Skeletal muscle tissue (tissue), 4 donors: ENCODE measurements around the gene GORAB. TPM values are rescaled to one million over a fixed set of nuclear protein-coding genes. Genes with fewer than 3 reads are reported as not detected.

Source experiments
- H3K27ac ChIP-seq: one replicate; pipeline ENCODE4 v1.7.0; 2013; ENCODE audit warnings: mild to moderate bottlenecking, low read depth, low read length, inconsistent platforms
- H3K27me3 ChIP-seq, 3 donors: one replicate each; pipeline ENCODE4 v1.7.0; 2013; ENCODE audit warnings: low read length in 3 of 3; ENCODE audit not compliant: control insufficient read depth in 3 of 3, insufficient read depth in 3 of 3
- H3K36me3 ChIP-seq, 3 donors: one replicate each; pipeline ENCODE4 v1.7.0; 2013; ENCODE audit warnings: low read length in 3 of 3; ENCODE audit not compliant: control insufficient read depth in 3 of 3, insufficient read depth in 3 of 3
- H3K4me1 ChIP-seq, 3 donors: one replicate each; pipeline ENCODE4 v1.7.0; 2013; ENCODE audit warnings: low read length in 3 of 3, mild to moderate bottlenecking in 3 of 3; ENCODE audit not compliant: control insufficient read depth in 3 of 3, insufficient read depth in 3 of 3
- H3K4me3 ChIP-seq, 3 donors: one replicate each; pipeline ENCODE4 v1.7.0; 2013; ENCODE audit warnings: low read length in 3 of 3
- H3K9ac ChIP-seq, 3 donors: one replicate each; pipeline ENCODE4 v1.7.0; 2013; ENCODE audit warnings: low read length in 3 of 3, mild to moderate bottlenecking in 3 of 3, moderate library complexity in 2 of 3, low read depth in 1 of 3
- H3K9me3 ChIP-seq, 3 donors: one replicate each; pipeline ENCODE4 v1.7.0; 2013; ENCODE audit warnings: low read length in 3 of 3; ENCODE audit not compliant: control insufficient read depth in 3 of 3
- total RNA-seq: library from RNA; depleted of rRNA; stranded (reverse); fragments of >200 nt; gene quantifications from one replicate; pipeline ENCODE4 v1.2.3, GENCODE V29; 2014
- donor health status: Osteomylitis.

GORAB gene
- total RNA-seq, 1 donor from 2014 or later: 9.4 TPM

DNA sequence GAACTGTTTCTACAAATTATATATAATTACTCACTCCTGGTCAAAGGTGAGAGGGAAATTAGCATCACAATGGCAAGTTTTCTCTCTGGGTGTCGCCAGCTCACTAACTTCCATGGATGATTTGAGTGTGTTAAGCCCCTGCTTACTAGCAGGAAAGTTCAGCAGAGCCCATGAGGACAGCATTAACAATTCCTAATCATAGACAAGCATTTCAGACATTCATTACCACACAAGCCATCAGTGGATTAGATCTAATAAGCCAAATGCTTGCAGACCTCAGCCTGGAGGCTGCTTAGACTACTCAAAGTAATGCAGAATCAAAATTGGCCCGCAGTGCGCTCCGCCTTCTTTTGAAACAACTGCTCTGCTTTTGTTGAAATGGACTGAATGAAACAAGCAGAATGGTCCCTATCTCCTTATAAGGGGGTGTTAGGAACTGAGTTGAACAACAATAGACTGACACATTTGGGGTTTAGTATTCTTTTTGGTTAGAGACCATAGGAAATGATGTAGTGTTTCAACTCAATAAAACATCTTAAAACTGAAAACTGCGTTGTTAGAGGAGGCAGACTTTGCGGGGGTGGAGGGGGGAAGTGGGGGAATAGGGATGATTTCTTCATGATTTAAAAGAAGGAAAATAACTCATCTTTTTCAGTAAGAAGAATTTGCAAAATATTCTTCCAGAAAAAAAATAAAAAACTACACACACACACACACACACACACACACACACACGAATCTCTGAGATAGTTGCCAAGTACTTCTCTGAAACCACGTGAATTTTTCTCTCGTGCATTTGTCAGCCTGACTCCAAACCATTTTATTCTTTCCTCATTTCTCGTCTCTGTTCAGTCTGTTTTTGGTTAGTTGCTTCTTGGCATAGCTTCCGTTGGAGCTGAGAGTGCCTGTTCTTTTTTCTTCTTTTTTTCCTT, 54.6 kb downstream of the GORAB start:
- Histone ChIP-seq H3K9ac (peak overlapping the region in 1 of 3 donors; percentile 28), H3K9me3 (no peaks in the 10 kb centered on the region), H3K27ac (peak overlapping the region; percentile 61), H3K36me3 (no peaks in the 10 kb centered on the region), H3K27me3 (no peaks in the 10 kb centered on the region), H3K4me3 (peak overlapping the region in 1 of 3 donors; percentile 57), H3K4me1 (peaks cover 0 to 3% (median 0%) of the 10 kb centered on the region in 3 donors)

DNA sequence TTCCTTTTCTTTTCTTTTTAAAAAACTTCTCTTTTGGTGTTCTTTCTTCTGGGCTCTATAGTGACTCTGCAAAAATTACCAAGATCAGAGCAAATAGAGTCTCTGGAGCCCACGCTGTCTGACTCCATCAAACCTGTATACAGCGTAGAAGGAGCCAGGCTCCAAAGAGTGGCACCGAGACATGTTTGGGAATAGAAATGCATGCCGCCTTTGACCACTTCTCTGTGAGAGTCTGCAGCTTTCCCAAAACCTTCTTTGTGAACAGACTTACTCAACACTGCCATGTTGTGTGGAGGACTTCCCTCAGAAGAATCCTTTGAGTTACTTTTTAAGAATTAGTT, 55.3 kb downstream of the GORAB start:
- peak overlapping the region; percentile 61 for H3K27ac ChIP-seq
- H3K4me3 ChIP-seq: peak overlapping the region; percentile 1 to 57 (median 22)
- H3K4me1 ChIP-seq: peaks cover 0 to 3% (median 0%) of the 10 kb centered on the region in 3 donors
- no peaks in the 10 kb centered on the region for H3K27me3 ChIP-seq
- peak overlapping the region in 1 of 3 donors; percentile 37 for H3K9ac ChIP-seq
- no peaks in the 10 kb centered on the region for H3K36me3 ChIP-seq
- H3K9me3 ChIP-seq: no peaks in the 10 kb centered on the region

DNA sequence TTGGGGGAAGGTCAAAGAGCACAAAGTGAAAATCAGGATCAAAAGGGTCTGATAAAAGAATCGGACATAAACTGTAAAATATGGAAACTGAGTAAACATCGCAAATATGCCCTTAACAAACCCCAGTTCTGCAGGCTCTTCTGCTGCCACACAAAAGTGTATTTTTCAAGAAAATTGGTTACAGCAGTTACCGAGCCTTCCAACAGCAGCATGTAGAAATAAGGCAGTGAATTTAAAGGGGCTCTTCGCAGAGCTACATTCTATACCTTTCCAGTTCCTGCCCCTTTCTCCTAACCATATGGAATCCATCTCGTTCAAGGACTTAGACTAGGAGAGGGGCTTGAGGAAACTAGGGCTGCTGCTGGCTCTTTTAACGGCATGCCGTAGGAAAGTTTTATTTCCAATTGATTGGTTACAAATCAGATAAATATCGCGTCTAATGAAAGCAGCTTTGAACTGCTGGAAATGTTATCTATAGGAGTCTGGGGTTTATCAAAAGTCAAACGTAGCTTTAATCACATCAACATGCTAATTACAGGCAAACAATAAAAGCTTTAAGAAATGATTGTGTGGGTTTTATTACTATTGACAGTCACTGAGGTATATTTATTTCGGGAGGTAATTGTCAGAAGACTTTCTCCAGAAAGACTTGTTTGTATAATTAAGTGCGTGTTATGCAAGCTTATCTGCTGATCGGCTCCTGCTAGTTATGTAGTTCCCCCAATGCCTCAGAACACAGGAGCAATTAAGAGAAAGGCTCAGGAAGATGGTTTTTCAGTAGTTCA, 59.1 kb downstream of the GORAB start:
- no peak overlapping the region for H3K9ac ChIP-seq
- peaks cover 6 to 12% (median 8%) of the 10 kb centered on the region in 3 donors for H3K4me1 ChIP-seq
- no peaks in the 10 kb centered on the region for H3K27me3 ChIP-seq
- H3K4me3 ChIP-seq: no peak overlapping the region
- no peaks in the 10 kb centered on the region for H3K36me3 ChIP-seq
- H3K9me3 ChIP-seq: no peaks in the 10 kb centered on the region
- H3K27ac ChIP-seq: no peak overlapping the region

DNA sequence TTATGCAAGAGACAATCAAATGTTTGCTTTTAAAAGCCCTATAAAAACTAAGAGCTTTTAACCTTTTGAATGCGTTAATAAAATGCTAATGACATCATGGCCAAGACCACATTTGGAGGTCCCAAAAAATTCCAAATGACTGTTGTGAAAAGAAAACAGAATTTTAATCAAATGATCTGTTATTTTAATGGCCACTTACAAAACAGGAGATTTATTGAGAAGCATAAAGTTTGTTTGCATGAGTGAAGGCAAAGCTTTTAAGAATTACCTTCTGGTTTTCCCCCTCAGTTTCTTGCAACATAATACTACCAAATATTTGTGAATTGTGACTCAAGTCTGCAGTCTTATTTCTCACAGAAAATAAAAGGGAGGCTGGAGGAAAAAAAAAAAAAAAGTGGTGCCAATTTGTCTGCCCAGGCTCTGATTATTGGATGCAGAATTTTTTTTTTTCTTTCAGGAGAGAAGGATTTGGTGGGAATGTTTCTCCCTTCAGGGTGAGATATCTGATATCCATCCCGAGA, 60.7 kb downstream of the GORAB start:
- Histone ChIP-seq H3K4me3 (no peak overlapping the region), H3K9me3 (no peaks in the 10 kb centered on the region), H3K27ac (no peak overlapping the region), H3K4me1 (peaks cover 6 to 12% (median 6%) of the 10 kb centered on the region in 3 donors), H3K9ac (no peak overlapping the region), H3K27me3 (no peaks in the 10 kb centered on the region), H3K36me3 (no peaks in the 10 kb centered on the region)

DNA sequence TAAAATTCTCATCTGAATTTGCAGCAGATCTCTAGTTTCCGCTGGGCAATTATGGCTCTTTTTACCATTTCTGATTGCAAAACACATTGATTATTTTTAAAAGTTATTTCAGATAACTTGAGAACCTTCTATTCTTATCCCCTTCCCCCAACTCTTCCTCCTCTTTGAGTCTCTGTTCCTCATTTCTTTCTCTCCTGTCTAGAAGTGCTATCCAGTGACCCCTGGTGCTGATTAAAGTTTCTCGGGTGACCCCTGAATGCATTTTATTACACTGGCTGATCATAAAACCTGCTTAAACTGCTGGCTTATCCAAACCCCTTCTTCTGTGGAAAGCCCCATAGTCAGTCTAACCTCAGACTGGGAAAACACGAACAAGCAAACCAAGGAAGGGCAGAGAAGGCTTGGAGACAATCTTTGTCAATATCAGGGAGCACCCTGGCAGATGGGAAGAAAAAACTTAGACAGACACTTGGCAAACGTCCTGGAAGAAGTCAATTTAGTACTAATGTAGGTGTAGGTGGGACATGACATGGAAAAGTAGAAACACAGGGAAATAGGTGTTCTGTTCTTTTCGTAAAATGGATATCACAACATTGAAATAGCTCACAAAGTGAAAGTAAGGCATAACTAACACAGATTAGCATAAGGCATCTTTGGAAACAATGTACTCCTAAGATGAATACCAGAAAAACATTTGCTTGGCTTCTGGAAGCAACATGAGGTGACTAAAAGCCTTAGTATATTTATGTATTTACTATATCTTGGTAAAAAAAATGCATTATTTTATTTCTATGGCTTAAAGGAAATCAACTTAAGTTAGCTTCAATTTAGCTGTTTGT, 61.4 kb downstream of the GORAB start:
- Histone ChIP-seq H3K27me3 (no peaks in the 10 kb centered on the region), H3K9ac (no peak overlapping the region), H3K4me1 (peaks cover 6 to 12% (median 6%) of the 10 kb centered on the region in 3 donors), H3K27ac (peak overlapping the region; percentile 41), H3K4me3 (peak overlapping the region in 2 of 3 donors; percentile 25 to 49), H3K9me3 (no peaks in the 10 kb centered on the region), H3K36me3 (no peaks in the 10 kb centered on the region)

DNA sequence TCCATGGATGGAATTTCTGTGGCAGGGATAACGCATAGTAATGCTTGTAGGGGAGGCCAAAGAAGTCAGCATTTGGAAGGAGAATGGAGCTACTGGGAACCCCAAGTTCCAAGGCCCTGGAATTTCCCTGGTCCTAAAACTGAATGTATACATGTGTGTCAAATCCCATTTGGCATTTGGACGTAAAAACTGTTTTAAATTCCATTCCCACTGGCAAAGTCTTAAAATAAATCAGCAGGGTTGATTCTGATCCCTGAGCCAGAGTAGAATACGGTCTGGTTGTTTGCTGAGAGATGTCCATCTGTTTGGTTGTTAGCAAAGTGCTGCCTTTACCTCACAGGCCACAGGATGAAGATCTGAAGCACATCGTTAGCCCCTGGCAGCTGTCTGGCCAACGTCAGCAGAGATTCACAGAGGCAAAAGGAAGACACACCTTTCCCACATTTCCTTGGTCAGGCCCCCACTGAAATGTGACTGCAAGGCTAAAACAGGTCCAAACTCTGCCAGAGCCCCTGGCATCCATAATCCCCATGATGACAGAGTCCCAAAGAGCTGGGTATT, 62.2 kb downstream of the GORAB start:
- Histone ChIP-seq H3K4me3 (peak overlapping the region in 1 of 3 donors; percentile 25), H3K36me3 (no peaks in the 10 kb centered on the region), H3K27ac (peak overlapping the region; percentile 41), H3K4me1 (peaks cover 6 to 12% (median 6%) of the 10 kb centered on the region in 3 donors), H3K9ac (no peak overlapping the region), H3K27me3 (no peaks in the 10 kb centered on the region), H3K9me3 (no peaks in the 10 kb centered on the region)

DNA sequence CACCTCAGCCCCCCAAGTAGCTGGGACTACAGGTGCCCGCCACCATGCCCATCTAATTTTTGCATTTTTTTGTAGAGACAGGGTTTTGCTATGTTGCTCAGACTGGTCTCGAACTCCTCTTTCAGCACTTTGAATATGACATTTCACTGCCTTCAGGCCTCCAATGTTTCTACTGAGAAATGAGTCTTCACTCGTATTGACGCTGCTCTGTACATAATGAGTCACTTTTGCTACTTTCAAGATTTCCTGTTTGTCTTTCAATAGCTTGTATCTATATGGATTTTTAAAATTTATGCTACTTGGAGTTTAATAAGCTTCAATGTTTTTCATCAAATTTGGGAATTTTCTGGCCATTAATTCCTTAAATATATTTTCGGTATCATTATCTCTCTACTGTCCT, 64.7 kb downstream of the GORAB start:
- no peaks in the 10 kb centered on the region for H3K36me3 ChIP-seq
- no peak overlapping the region for H3K27ac ChIP-seq

DNA sequence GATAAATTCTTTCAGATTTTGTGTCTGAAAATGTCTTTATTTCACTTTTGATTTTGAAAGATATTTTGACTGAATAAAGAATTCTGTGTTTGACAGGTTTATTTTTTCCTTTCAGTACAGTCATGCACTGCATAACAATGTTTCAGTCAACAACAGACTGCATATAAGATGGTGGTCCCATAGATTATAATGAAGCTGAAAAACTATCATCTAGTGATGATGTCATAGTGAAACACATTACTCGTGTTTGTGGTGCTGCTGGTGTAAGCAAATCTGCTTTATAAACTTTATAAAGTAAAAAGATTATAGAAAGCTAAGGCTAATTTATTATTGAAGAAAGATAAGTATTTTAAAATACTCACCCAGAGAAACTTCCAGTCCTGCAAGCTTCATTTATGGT, 66.7 kb downstream of the GORAB start:
- no peak overlapping the region for H3K4me3 ChIP-seq
- H3K9ac ChIP-seq: no peak overlapping the region
- H3K27me3 ChIP-seq: no peaks in the 10 kb centered on the region
- no peaks in the 10 kb centered on the region for H3K36me3 ChIP-seq
- H3K4me1 ChIP-seq: peaks cover 6 to 8% (median 6%) of the 10 kb centered on the region in 3 donors
- H3K9me3 ChIP-seq: no peaks in the 10 kb centered on the region
- H3K27ac ChIP-seq: no peak overlapping the region

More for the DNA sequence above, 64.7 kb downstream of the GORAB start:
- H3K27me3 ChIP-seq: no peaks in the 10 kb centered on the region
- H3K9me3 ChIP-seq: no peaks in the 10 kb centered on the region
- H3K4me1 ChIP-seq: peaks cover 6 to 12% (median 6%) of the 10 kb centered on the region in 3 donors
- no peak overlapping the region for H3K4me3 ChIP-seq
- no peak overlapping the region for H3K9ac ChIP-seq

DNA sequence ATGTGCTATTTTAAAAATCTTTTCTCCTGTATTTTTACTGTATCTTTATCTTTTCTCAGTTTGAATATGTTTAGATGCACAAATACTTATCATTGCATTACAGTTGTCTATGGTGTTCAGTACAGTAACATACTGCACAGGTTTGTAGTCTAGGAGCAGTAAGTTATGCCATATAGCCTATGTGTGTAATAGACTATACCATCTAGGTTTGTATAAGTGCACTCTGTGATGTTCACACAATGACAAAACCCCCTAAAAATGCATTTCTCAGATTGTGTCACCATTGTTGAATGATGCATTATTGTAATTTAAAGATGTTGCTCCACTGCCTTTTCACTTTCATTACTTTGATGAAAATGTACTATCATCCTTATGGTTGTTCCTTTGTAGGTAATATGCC, 67.1 kb downstream of the GORAB start:
- no peaks in the 10 kb centered on the region for H3K36me3 ChIP-seq
- no peak overlapping the region for H3K4me3 ChIP-seq
- no peaks in the 10 kb centered on the region for H3K27me3 ChIP-seq
- no peak overlapping the region for H3K9ac ChIP-seq
- H3K4me1 ChIP-seq: peaks cover 4 to 5% (median 5%) of the 10 kb centered on the region in 3 donors
- H3K27ac ChIP-seq: no peak overlapping the region
- H3K9me3 ChIP-seq: no peaks in the 10 kb centered on the region
